ENCODE data around the gene HEATR5A. TPM values are rescaled to one million over a fixed set of nuclear protein-coding genes. Genes with fewer than 3 reads are reported as not detected.

The HEATR5A gene
- total RNA-seq, 2 donors from 2014 or later: 10.0 to 16.3 TPM

GRCh38 chr14:31297112-31297511, 123.2 kb downstream of the HEATR5A start:
- Histone ChIP-seq H3K27me3 (replicated peaks; ENCODE audit: insufficient read depth) (no peaks in the 10 kb centered on the region), H3K4me1 (replicated peaks) (no peaks in the 10 kb centered on the region), H3K36me3 (no peaks in the 10 kb centered on the region), H3K27ac (no peak overlapping the region), H3K4me3 (no peak overlapping the region), H3K9me3 (no peaks in the 10 kb centered on the region)
- no peak for DNase-seq (ENCODE audit: low spot score)
- TF ChIP-seq POLR2A (IDR thresholded peaks at IDR 0.05) (no peak), CTCF (IDR thresholded peaks at IDR 0.05) (no peak), POLR2AphosphoS5 (IDR thresholded peaks at IDR 0.05) (no peak)
- WGBS: 92% methylated on average over 6 of the region's 6 CpGs
- intact Hi-C loops (cut with DNase I): no loop called here

GRCh38 chr14:31294746-31295405, 125.5 kb downstream of the HEATR5A start:
- Histone ChIP-seq H3K27ac (no peak overlapping the region), H3K4me3 (no peak overlapping the region), H3K9me3 (no peaks in the 10 kb centered on the region), H3K4me1 (replicated peaks) (no peaks in the 10 kb centered on the region), H3K27me3 (replicated peaks; ENCODE audit: insufficient read depth) (no peaks in the 10 kb centered on the region), H3K36me3 (no peaks in the 10 kb centered on the region)
- intact Hi-C loops (cut with DNase I): no loop called here
- DNase-seq (ENCODE audit: low spot score): no peak
- 67% methylated on average over 7 of the region's 7 CpGs for WGBS
- TF ChIP-seq POLR2AphosphoS5 (IDR thresholded peaks at IDR 0.05) (no peak), POLR2A (IDR thresholded peaks at IDR 0.05) (no peak), CTCF (IDR thresholded peaks at IDR 0.05) (no peak)

GRCh38 chr14:31292937-31293616, 127.3 kb downstream of the HEATR5A start:
- Histone ChIP-seq H3K4me1 (replicated peaks) (no peaks in the 10 kb centered on the region), H3K36me3 (no peaks in the 10 kb centered on the region), H3K27ac (no peak overlapping the region), H3K4me3 (no peak overlapping the region), H3K27me3 (replicated peaks; ENCODE audit: insufficient read depth) (no peaks in the 10 kb centered on the region), H3K9me3 (no peaks in the 10 kb centered on the region)
- TF ChIP-seq POLR2AphosphoS5 (IDR thresholded peaks at IDR 0.05) (no peak), CTCF (IDR thresholded peaks at IDR 0.05) (no peak), POLR2A (IDR thresholded peaks at IDR 0.05) (no peak)
- WGBS: 88% methylated on average over 3 of the region's 3 CpGs
- DNase-seq (ENCODE audit: low spot score): no peak
- intact Hi-C loops (cut with DNase I): no loop called here

GRCh38 chr14:31291210-31291609, 129.1 kb downstream of the HEATR5A start:
- no peak for DNase-seq (ENCODE audit: low spot score)
- intact Hi-C loops (cut with DNase I): no loop called here
- no peaks in the 10 kb centered on the region for H3K27me3 ChIP-seq (replicated peaks; ENCODE audit: insufficient read depth)
- no peaks in the 10 kb centered on the region for H3K4me1 ChIP-seq (replicated peaks)
- no peak for TF ChIP-seq POLR2A (IDR thresholded peaks at IDR 0.05)
- no peak for TF ChIP-seq POLR2AphosphoS5 (IDR thresholded peaks at IDR 0.05)
- TF ChIP-seq CTCF (IDR thresholded peaks at IDR 0.05): no peak
- no peak overlapping the region for H3K4me3 ChIP-seq
- H3K27ac ChIP-seq: no peak overlapping the region
- no peaks in the 10 kb centered on the region for H3K36me3 ChIP-seq
- H3K9me3 ChIP-seq: no peaks in the 10 kb centered on the region

Data from prostate gland (tissue), 2 donors.